Adipocyte (in vitro differentiated cells): ENCODE measurements around the gene CREB1.

Source experiments
- DNase-seq: peaks from one replicate; pipeline ENCODE4 v3.0.0-alpha.2; 2015; ENCODE audit warnings: low read depth
- H3K27me3 ChIP-seq: replicated peaks from 2 replicates; pipeline ENCODE4 v1.7.0; 2013; ENCODE audit warnings: mild to moderate bottlenecking, low read length, moderate library complexity; ENCODE audit not compliant: control insufficient read depth, insufficient read depth
- H3K36me3 ChIP-seq: 2 replicates; pipeline ENCODE4 v1.7.0; 2013; ENCODE audit warnings: low read length, mild to moderate bottlenecking, moderate library complexity; ENCODE audit not compliant: control insufficient read depth, insufficient read depth, severe bottlenecking
- H3K4me1 ChIP-seq: 2 replicates; pipeline ENCODE4 v1.7.0; 2013; ENCODE audit warnings: mild to moderate bottlenecking, low read length, moderate library complexity; ENCODE audit not compliant: control insufficient read depth, insufficient read depth
- H3K4me3 ChIP-seq: 2 replicates; pipeline ENCODE4 v1.7.0; 2013; ENCODE audit warnings: mild to moderate bottlenecking, low read length, moderate library complexity
- H3K9ac ChIP-seq: 2 replicates; pipeline ENCODE4 v1.7.0; 2013; ENCODE audit warnings: mild to moderate bottlenecking, low read length, moderate library complexity
- H3K9me3 ChIP-seq: 2 replicates; pipeline ENCODE4 v1.7.0; 2013; ENCODE audit warnings: mild to moderate bottlenecking, low read length, moderate library complexity; ENCODE audit not compliant: control insufficient read depth

Gene CREB1

DNA sequence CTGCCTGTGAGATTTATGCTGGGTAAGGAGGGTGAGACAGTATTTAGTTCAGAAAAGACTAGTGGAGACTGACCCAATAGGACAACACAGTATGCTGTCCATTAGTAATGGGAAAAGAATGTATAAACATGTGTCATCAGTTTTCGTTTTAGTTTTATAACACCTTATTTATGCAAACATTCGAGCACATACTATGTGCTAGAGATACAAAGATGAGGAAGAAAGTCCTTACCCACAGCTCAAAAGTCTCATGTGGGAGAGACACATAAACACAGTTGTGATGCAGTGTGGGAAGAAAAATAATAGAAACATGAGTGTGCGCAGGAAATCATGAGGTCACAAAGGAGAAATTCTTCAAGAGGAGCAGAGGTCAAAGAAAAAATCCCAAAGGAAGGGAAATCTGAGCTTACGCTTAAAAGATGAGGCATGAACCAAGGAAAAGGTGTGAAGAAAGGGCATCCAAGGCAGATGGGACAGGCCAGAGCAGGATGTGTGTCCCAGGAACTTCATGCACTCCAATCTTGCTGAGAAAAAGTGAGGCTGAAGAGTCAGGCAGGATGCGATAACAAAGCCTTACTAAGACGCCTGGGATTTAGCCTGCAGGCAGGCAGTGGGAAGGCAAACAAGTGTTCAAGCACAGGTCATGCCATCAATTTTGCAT, 87.4 kb downstream of the CREB1 start:
- H3K9me3 ChIP-seq, result no peaks in the 10 kb centered on the region
- peak overlapping the region; percentile 40 for H3K9ac ChIP-seq
- peaks cover 11% of the 10 kb centered on the region for H3K4me1 ChIP-seq
- H3K27me3 ChIP-seq, result no peaks in the 10 kb centered on the region
- H3K4me3 ChIP-seq, result peak overlapping the region; percentile 3
- peaks cover 14% of the 10 kb centered on the region for H3K36me3 ChIP-seq
- DNase-seq, result peak; percentile 72

DNA sequence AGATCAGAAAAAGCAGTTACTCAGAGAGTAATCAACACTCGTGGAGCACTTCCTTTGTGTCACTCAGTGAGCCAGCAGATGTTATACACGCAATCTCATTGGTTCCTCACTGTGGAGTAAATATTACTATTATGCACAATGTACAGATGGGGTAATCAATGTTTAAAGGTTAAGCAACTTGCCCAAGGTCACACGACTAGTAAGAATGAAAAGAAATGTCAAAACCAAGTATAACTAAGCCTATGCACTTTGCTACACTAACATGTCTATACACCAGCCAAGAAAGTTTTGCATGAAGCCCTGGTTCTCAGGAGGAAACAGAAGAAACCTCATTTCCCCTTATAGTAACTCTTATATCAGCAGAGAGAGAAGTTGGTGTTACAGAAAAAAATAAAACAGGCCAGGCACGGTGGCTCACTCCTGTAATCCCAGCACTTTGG, 90.0 kb downstream of the CREB1 start:
- Histone ChIP-seq H3K4me3 (no peak overlapping the region), H3K9me3 (no peaks in the 10 kb centered on the region), H3K9ac (no peak overlapping the region), H3K36me3 (peaks cover 10% of the 10 kb centered on the region), H3K4me1 (peaks cover 18% of the 10 kb centered on the region), H3K27me3 (no peaks in the 10 kb centered on the region)
- DNase-seq, result no peak

DNA sequence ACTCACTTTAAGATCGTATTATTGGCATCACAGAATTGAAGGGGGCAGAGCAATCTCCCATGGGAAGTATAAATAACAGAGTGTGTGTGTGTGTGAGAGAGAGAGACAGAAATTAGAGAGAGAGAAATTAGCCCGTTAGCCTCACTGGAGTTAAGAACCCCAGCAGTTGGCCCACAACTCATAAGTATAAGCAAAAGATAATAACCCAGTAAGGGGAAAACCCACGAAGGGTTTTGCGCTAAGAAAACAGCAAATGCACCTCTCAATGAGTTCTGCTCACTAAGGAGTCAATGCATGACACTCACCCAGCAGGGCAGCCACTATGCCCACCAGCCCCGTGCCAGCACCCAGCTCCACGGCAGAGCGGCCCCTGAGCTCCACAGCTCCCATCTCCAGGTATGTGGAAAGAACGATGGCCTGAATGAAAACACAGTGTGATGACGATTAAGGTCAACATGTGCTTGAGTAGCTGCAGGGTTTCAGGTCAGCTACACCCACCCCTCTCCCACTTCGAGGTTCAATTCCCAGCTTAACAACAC, 91.8 kb downstream of the CREB1 start:
- no peak overlapping the region for H3K4me3 ChIP-seq
- H3K4me1 ChIP-seq, result peaks cover 18% of the 10 kb centered on the region
- DNase-seq, result no peak
- H3K9ac ChIP-seq, result no peak overlapping the region
- H3K9me3 ChIP-seq, result no peaks in the 10 kb centered on the region
- peaks cover 6% of the 10 kb centered on the region for H3K36me3 ChIP-seq
- no peaks in the 10 kb centered on the region for H3K27me3 ChIP-seq

DNA sequence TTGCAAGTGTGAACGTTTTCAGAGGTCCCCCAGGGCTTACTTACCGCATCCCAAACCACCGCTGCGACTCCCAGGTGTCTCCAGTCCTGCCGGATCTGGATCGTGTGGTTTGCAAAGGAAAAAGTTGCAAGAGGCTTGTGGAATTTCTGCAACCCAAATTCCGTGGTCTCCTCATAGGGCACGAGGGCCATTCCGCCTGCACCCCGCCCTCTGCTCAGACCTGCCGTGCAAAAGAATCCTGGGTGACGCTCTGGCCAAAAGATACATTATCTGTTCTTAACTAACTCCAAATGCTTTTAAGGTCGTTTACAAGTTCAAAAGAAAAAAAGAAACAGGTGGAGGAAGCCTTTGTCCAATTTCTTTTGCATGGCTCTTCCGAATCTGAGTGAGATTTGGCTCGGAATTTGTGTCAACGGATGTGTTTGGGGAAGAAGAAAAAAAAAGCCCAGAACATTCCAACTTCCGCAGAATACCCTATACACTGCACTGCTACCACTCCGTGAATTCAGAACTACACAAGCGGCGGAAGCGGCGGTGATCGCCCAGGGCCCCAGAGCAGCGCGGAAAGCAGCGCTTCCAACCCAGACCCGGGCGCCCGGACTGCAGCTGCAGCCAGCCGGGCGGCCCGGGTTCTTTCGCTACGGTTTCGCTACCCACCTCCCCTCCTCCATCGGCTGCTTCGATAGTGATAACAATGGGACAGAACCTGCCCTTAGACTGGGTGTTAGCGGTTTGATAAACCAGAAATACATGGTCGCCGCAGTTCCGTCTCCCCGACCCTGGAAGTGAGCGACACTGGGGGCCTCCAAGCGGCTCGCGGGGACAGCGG, 94.6 kb downstream of the CREB1 start:
- Histone ChIP-seq H3K27me3 (no peaks in the 10 kb centered on the region), H3K9ac (peak overlapping the region; percentile 93), H3K4me1 (peaks cover 7% of the 10 kb centered on the region), H3K9me3 (no peaks in the 10 kb centered on the region), H3K4me3 (peak overlapping the region; percentile 96), H3K36me3 (peaks cover 3% of the 10 kb centered on the region)
- DNase-seq, result peak; percentile 82

DNA sequence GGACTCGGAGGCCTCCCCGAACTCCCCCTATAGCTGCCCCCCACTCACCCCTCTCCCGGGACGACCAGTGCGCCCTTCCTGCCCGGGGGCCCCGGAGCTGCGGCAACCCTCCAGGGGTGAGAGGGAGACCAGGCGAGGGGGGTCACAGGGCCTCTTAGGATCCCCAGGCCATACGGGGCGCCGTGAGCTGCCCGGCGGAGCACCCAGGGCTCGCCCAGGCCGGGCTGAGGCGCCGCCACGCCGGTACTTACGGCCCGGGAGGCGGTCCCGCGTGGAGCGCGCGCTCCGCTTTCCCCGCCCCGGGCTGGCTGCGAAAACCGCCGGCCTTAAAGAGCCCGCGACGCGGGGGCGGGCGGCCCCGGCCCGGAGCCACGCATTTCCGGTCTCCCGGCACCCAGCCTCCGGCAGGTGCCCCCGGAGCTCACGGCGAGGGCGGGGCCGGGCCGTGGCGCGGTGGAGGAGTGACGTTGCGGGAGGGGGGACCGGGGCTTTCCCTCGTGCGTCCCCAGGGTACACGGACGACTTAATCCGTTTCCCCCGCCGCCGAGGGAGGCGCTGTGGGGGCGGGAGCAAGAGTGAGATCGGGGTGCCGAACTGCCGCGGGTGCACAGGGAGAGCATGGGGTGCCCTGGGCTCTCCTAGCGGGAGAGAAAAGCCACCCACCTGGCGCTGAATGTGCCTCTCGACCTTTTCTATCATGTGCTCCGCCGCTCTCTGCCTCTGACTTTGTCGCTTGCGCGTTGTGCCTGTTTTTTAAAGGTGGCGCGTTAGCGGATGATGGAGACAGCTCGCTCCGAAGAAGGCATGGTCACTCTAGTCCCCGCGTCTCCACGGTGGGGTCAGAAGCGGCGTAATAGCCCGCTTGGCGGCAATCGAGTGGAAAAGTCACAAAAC, 95.5 kb downstream of the CREB1 start, which contains the start of gene METTL21A:
TSS of gene METTL21A (minus strand) at position 381 of the 894 bp plus-strand sequence. CDS start 1,019 bp downstream, outside the sequence.
- Histone ChIP-seq H3K27me3 (no peaks in the 10 kb centered on the region), H3K4me1 (peaks cover 7% of the 10 kb centered on the region), H3K36me3 (peaks cover 3% of the 10 kb centered on the region), H3K4me3 (peak within 1 kb of the TSS; percentile 96), H3K9ac (peak within 1 kb of the TSS; percentile 93), H3K9me3 (no peaks in the 10 kb centered on the region)
- peak; percentile 93 for DNase-seq

DNA sequence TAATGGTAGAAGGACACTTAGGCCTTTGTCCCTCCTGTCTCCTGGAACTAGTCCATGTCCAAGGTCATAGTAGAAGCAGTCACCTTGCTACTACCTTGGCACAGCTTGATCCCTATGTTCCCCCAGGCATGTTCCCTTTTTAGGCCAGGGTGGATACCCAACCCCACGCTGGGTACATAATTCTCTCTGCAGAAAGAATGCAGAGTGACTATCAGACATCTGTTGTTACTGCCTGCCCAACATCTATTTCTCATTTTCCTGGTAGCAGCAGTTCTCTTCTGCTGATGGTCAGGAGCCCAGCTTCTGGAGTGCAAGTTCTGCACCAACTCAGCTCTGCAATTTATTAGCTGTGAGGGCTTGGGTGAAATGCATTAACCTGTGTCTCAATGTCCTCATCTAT, 99.8 kb downstream of the CREB1 start:
- DNase-seq, result no peak
- Histone ChIP-seq H3K9ac (no peak overlapping the region), H3K9me3 (no peaks in the 10 kb centered on the region), H3K4me1 (peaks cover 16% of the 10 kb centered on the region), H3K36me3 (no peaks in the 10 kb centered on the region), H3K4me3 (no peak overlapping the region), H3K27me3 (no peaks in the 10 kb centered on the region)

DNA sequence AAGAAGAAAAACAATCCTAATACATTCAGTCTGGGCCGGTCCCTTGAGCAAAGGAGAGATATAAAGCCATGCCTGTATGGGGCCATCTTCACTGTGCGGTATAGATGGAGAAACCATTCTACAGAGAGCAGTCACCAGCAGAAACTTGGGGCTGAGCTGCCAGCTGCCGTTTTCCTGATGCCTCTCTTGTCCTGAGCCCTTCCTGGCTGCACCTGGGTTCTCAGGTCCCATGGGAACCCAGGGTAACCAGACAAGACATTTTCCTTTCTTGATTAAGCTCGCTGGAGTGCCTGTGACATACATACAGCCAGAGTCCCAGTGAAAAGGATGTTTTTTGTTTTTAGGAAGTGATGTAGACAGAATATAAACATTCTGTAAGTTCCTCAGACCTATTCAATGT, 100.7 kb downstream of the CREB1 start:
- Histone ChIP-seq H3K27me3 (no peaks in the 10 kb centered on the region), H3K4me3 (no peak overlapping the region), H3K9me3 (no peaks in the 10 kb centered on the region), H3K9ac (no peak overlapping the region), H3K36me3 (no peaks in the 10 kb centered on the region), H3K4me1 (peaks cover 16% of the 10 kb centered on the region)
- no peak for DNase-seq

DNA sequence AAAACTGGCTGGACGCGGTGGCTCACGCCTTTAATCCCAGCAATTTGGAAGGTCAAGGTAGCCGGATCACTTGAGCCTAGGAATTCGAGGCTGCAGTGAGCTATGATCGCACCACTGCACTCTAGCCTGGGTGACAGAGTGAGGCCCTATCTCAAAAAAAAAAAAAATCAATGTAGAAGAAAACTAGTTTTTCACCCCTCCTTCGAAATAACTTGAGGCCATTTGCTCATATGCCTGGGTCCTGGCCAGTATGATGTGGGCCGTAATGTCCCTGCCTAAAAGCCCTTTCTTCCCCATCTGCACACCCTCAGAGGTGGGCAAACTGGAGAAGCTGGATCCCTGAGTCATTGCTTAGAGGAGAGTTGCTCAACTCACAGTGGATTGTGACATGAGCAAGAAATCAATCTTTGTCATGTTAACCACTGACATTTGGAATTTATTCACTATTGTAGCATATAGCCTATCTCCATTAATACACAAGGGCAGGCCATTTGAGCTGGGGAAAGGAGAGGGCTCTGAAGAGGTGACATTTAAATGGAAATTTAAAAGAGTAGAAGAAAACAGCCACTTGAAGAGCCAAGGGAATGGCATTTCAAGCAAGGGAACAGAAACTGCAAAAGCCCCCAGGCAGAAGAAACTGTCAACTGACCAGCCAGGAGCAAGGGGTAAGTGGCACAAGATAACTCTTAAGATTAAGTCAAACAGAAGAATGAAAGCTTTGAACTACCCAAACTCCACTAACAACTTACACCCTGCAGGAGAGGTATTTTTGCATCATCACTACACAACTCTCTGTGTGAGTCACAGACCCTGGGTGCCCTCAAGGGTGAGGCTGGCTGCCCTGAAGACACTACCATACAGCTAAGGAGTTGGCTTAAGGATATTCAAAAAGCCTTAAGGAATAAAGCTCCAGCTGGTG, 103.1 kb downstream of the CREB1 start:
- H3K36me3 ChIP-seq, result no peaks in the 10 kb centered on the region

DNA sequence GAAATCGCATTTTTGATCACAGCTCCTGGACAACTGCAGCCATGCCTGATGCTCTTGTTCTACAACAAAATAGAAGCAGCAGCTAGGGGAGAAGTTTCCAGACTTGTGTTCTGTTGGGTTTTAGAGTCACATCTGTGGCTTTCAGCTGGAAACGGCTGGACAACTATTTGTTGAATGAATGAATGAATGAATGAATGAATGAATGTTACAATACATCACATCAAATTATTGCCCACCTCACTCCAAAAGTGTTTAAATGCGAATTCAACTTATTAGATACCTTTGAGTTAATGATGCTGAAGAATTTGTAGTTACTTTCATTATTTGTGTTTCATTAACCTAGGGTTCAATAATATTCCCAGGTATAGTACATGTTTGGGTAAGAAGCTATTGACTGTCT, 103.9 kb downstream of the CREB1 start:
- no peak overlapping the region for H3K4me3 ChIP-seq
- H3K9me3 ChIP-seq, result no peaks in the 10 kb centered on the region
- H3K27me3 ChIP-seq, result no peaks in the 10 kb centered on the region
- no peaks in the 10 kb centered on the region for H3K36me3 ChIP-seq
- no peak overlapping the region for H3K9ac ChIP-seq
- H3K4me1 ChIP-seq, result peaks cover 16% of the 10 kb centered on the region
- no peak for DNase-seq

More for the DNA sequence above, 103.1 kb downstream of the CREB1 start:
- H3K4me1 ChIP-seq, result peaks cover 16% of the 10 kb centered on the region
- H3K9me3 ChIP-seq, result no peaks in the 10 kb centered on the region
- H3K27me3 ChIP-seq, result no peaks in the 10 kb centered on the region
- H3K9ac ChIP-seq, result no peak overlapping the region
- peak; percentile 54 for DNase-seq
- H3K4me3 ChIP-seq, result no peak overlapping the region
